SU-DHL-6 (cell line): ENCODE measurements around the gene CHN1.

Source experiments
- H2AFZ ChIP-seq: fragments of 200-600 bp; sonication (generic); 2 replicates; pipeline ENCODE4 v1.6.1; 2014; ENCODE audit warnings: low read depth, mild to moderate bottlenecking, moderate library complexity, mixed read lengths, antibody characterized with exemption, low read length; ENCODE audit not compliant: severe bottlenecking
- H3F3A ChIP-seq: fragments of 200-600 bp; shearing (Covaris generic); 2 replicates; pipeline ENCODE4 v1.6.0; 2016; ENCODE audit warnings: antibody characterized with exemption, mild to moderate bottlenecking; ENCODE audit not compliant: insufficient read depth
- H3K27ac ChIP-seq: fragments of 200-600 bp; sonication (generic); 2 replicates; pipeline ENCODE4 v1.5.1; 2016; ENCODE audit warnings: low read depth, mild to moderate bottlenecking, low read length, moderate library complexity, mixed read lengths
- H3K27me3 ChIP-seq: fragments of 200-600 bp; sonication (generic), shearing (Covaris generic); 2 replicates; pipeline ENCODE4 v1.6.0; 2014; ENCODE audit warnings: mild to moderate bottlenecking, low read length
- H3K36me3 ChIP-seq: fragments of 200-600 bp; sonication (generic); 2 replicates; pipeline ENCODE4 v1.6.1; 2014; ENCODE audit warnings: mild to moderate bottlenecking, low read length, mixed read lengths
- H3K4me2 ChIP-seq: fragments of 300-600, 200-600 bp; shearing (Covaris generic), sonication (generic); 2 replicates; pipeline ENCODE4 v1.6.0; 2014; ENCODE audit warnings: low read length, low read depth, mild to moderate bottlenecking; ENCODE audit not compliant: poor library complexity, severe bottlenecking
- H3K4me3 ChIP-seq: fragments of 200-600 bp; sonication (generic); 2 replicates; pipeline ENCODE4 v1.5.1; 2014; ENCODE audit warnings: antibody characterized with exemption, low read length, mild to moderate bottlenecking, mixed read lengths; ENCODE audit not compliant: insufficient read depth, poor library complexity, severe bottlenecking
- H3K79me2 ChIP-seq: fragments of 200-600 bp; sonication (generic); 2 replicates; pipeline ENCODE4 v1.6.1; 2014; ENCODE audit warnings: mild to moderate bottlenecking, low read length, moderate library complexity; ENCODE audit not compliant: insufficient read depth
- H3K9ac ChIP-seq: fragments of 200-600 bp; sonication (generic); 2 replicates; pipeline ENCODE4 v1.7.0; 2014; ENCODE audit warnings: mild to moderate bottlenecking, low read length
- H3K9me2 ChIP-seq: fragments of 200-600 bp; sonication (generic); replicated peaks from 2 replicates; pipeline ENCODE4 v1.6.1; 2014; ENCODE audit warnings: low read length; ENCODE audit not compliant: insufficient read depth
- H3K9me3 ChIP-seq: fragments of 200-600 bp; sonication (generic); 2 replicates; pipeline ENCODE4 v1.6.1; 2014; ENCODE audit warnings: low read length, mixed read lengths; ENCODE audit not compliant: insufficient read depth
- H4K20me1 ChIP-seq: fragments of 200-600 bp; sonication (generic); 2 replicates; pipeline ENCODE4 v1.6.1; 2014; ENCODE audit warnings: low read depth, mild to moderate bottlenecking, antibody characterized with exemption, low read length, moderate library complexity, mixed read lengths
- EZH2phosphoT487 ChIP-seq: fragments of 200-600 bp; sonication (generic), shearing (Covaris generic); conservative IDR thresholded peaks from 2 replicates; pipeline ENCODE4 v1.6.1; 2018; ENCODE audit warnings: mild to moderate bottlenecking, antibody characterized with exemption, low read length, moderate library complexity, mixed read lengths
- TF ChIP-seq, protein P1 (sequence below): fragments of 200-600 bp; sonication (generic); IDR thresholded peaks from one replicate; pipeline ENCODE4 v1.5.1; 2017; ENCODE audit warnings: antibody characterized with exemption, mild to moderate bottlenecking, low read length, moderate library complexity; ENCODE audit not compliant: insufficient read depth, poor library complexity, severe bottlenecking

CHN1 gene

DNA sequence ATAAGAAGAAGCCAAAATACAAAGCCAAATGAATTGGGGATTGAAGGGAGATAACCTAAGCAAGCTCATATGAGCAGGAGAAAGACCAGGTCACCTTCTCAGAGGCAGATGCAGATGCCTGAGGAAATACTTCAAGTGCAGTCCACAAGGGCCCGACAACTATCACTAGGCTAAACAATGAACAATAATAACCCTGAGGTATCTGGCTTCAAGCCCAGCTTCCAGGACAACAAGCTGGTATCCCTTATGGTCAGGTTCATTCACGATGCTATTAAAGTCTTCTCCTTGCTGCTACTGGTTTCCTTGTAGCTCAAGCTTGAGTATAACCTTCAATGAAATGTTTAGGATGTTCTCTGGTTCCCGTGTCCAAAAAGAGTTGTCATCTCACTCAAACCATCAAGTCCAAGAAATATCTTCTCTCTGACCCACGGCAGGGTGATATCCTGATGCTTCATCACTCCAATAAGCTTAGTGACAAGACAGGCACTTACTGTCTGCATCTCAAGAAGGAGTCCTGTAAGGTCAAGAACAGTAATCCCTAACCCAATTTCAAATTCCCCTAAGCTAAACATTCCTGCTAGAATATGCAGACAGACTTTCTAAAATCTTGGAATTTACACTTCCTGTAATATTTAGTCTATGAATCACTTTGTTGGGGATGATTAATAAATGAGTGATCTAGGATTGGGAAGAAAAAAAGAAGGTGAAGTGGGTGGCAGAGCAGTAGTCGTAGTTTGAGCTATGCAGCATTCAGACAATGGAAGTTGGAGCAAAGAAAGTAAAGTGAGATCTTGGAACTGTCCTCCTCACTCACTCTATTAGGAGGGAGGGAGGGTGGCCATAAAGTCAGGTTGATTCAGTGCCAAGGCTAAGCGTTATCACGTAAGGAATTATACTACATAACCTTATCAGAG is 33.1 kb downstream of the CHN1 start:
- Histone ChIP-seq H3K36me3 (no peaks in the 10 kb centered on the region), H3K27ac (no peak overlapping the region), H3K4me2 (no peak overlapping the region), H3K27me3 (no peaks in the 10 kb centered on the region), H3K9me3 (no peaks in the 10 kb centered on the region), H3K9me2 (no peaks in the 10 kb centered on the region), H3F3A (no peaks in the 10 kb centered on the region), H3K79me2 (no peaks in the 10 kb centered on the region), H2AFZ (no peak overlapping the region), H4K20me1 (no peaks in the 10 kb centered on the region), H3K9ac (no peak overlapping the region), H3K4me3 (no peak overlapping the region)
- TF ChIP-seq, protein P1, sequence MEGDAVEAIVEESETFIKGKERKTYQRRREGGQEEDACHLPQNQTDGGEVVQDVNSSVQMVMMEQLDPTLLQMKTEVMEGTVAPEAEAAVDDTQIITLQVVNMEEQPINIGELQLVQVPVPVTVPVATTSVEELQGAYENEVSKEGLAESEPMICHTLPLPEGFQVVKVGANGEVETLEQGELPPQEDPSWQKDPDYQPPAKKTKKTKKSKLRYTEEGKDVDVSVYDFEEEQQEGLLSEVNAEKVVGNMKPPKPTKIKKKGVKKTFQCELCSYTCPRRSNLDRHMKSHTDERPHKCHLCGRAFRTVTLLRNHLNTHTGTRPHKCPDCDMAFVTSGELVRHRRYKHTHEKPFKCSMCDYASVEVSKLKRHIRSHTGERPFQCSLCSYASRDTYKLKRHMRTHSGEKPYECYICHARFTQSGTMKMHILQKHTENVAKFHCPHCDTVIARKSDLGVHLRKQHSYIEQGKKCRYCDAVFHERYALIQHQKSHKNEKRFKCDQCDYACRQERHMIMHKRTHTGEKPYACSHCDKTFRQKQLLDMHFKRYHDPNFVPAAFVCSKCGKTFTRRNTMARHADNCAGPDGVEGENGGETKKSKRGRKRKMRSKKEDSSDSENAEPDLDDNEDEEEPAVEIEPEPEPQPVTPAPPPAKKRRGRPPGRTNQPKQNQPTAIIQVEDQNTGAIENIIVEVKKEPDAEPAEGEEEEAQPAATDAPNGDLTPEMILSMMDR = no peak
- no peak for TF ChIP-seq EZH2phosphoT487

DNA sequence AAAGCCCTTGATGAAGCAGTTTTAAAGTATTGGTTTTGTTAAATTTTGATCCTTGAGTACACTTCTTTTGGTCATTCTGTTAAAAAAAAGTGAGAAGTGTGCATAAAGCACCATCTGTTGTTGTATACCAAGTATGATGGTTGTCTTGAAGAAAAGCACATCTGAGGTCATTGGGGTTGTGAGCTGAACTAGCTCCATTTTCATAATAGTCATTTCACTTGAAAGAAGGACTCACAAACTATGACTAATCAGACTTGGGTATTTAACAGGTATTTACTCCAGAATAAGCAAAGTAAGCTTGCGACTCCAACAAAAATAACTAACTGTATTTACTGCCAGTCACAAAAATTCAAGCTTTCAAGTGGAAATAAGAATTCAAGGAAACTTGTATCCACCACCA is 35.1 kb downstream of the CHN1 start:
- Histone ChIP-seq H3K9me3 (no peaks in the 10 kb centered on the region), H2AFZ (no peak overlapping the region), H3K36me3 (no peaks in the 10 kb centered on the region), H3K9me2 (no peaks in the 10 kb centered on the region), H3F3A (no peaks in the 10 kb centered on the region), H3K27ac (no peak overlapping the region), H3K9ac (no peak overlapping the region), H4K20me1 (no peaks in the 10 kb centered on the region), H3K4me2 (no peak overlapping the region), H3K79me2 (no peaks in the 10 kb centered on the region), H3K4me3 (no peak overlapping the region), H3K27me3 (no peaks in the 10 kb centered on the region)
- TF ChIP-seq, protein P1 = no peak
- TF ChIP-seq EZH2phosphoT487 = no peak

DNA sequence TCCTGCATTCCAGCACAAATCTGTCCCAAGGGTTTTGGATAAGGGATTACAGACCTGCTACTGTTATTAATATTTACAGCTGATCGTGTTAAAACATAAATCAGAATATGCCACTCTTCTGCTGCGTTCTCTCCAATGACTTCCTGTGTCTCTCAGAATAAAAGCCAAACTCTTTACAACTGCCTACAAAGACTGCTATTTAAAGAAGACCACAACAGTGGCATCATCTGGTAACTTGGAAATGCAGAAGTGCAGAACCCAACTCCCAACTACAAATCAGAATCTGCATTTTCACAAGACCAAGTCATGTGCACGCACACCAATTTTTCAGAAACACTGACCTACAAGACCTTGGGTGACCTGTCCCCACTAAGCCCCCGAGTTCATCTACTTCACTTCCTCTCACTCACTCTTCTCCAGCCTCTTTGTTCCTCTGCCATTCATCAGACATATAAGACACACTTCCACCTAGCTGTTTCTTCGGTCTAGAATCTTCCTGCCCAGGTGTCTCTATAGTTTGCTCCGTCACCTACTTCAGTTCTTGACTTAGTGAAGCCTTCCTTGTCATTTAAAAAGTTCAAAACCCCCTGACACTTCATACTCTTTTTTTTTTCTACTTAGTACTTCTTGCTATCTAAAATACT is 36.0 kb downstream of the CHN1 start:
- H3K36me3 ChIP-seq = no peaks in the 10 kb centered on the region
- H3F3A ChIP-seq = no peaks in the 10 kb centered on the region
- H3K27me3 ChIP-seq = no peaks in the 10 kb centered on the region
- H2AFZ ChIP-seq = no peak overlapping the region
- H3K9ac ChIP-seq = no peak overlapping the region
- H3K27ac ChIP-seq = no peak overlapping the region
- H4K20me1 ChIP-seq = no peaks in the 10 kb centered on the region
- no peak overlapping the region for H3K4me3 ChIP-seq
- no peak overlapping the region for H3K4me2 ChIP-seq
- H3K9me3 ChIP-seq = no peaks in the 10 kb centered on the region
- no peaks in the 10 kb centered on the region for H3K9me2 ChIP-seq
- no peak for TF ChIP-seq EZH2phosphoT487
- TF ChIP-seq, protein P1 = no peak
- no peaks in the 10 kb centered on the region for H3K79me2 ChIP-seq
